SK-N-SH (cell line): ENCODE data around the gene ARFIP1. TPM values are rescaled to one million over a fixed set of nuclear protein-coding genes. Genes with fewer than 3 reads are reported as not detected.
"Not testable (repeated sequence)": the region's sequence is repeated elsewhere in the genome, so short reads cannot be mapped to it uniquely, and the experiment has no call there.

Experiments
- CTCF ChIA-PET: fragments of 300-600, 350-600 bp; formaldehyde crosslinking; extraction: SDS; loops from one replicate; lab custom pipeline; 2021; lab: Yijun Ruan, JAX
- POLR2A ChIA-PET: fragments of 350-600 bp; sonication (Branson Sonifier 250); formaldehyde crosslinking; extraction: SDS; loops from one replicate; lab custom pipeline; 2020; ENCODE audit warnings: antibody characterized with exemption, inconsistent platforms; lab: Yijun Ruan, JAX
- DNase-seq: peaks from one replicate; pipeline ENCODE4 v3.0.0; 2012
- H2AFZ ChIP-seq: fragments of 200-600 bp; sonication (generic); 2 replicates; pipeline ENCODE4 v1.8.1; 2016; ENCODE audit warnings: antibody characterized with exemption, mild to moderate bottlenecking, low read depth
- H3F3A ChIP-seq: fragments of 200-600 bp; sonication (generic); replicated peaks from 2 replicates; pipeline ENCODE3; 2016; ENCODE audit warnings: antibody characterized with exemption, mild to moderate bottlenecking; ENCODE audit not compliant: insufficient read depth
- H3K27ac ChIP-seq, 2 experiments: fragments of 200-500 bp in 1 of 2; fragments of 200-600 bp in 1 of 2; sonication (Bioruptor generic) in 1 of 2; sonication (generic), shearing (Covaris generic) in 1 of 2; 2 replicates each; pipeline versions ENCODE4 v1.5.1 to v1.6.1; 2014 to 2016; ENCODE audit warnings: low read depth in 2 of 2, inconsistent platforms in 1 of 2, low read length in 1 of 2, mild to moderate bottlenecking in 1 of 2, mixed read lengths in 1 of 2
- H3K27me3 ChIP-seq: fragments of 200-600 bp; sonication (generic), shearing (Covaris generic); 2 replicates; pipeline ENCODE4 v1.6.1; 2016; ENCODE audit warnings: mixed run types; ENCODE audit not compliant: insufficient read depth
- H3K36me3 ChIP-seq, 2 experiments: fragments of 200-500 bp in 1 of 2; fragments of 200-600 bp in 1 of 2; sonication (Bioruptor generic) in 1 of 2; sonication (generic) in 1 of 2; replicated peaks in 1 of 2; 2 replicates each; pipeline versions ENCODE3 to v1.5.1; 2014 to 2016; ENCODE audit warnings: low read length in 1 of 2, mild to moderate bottlenecking in 1 of 2; ENCODE audit not compliant: insufficient read depth in 2 of 2, control insufficient read depth in 1 of 2
- H3K4me1 ChIP-seq, 2 experiments: fragments of 200-500 bp in 1 of 2; fragments of 200-600 bp in 1 of 2; sonication (Bioruptor generic) in 1 of 2; sonication (generic), shearing (Covaris generic) in 1 of 2; 2 replicates each; pipeline versions ENCODE4 v1.5.1 to v1.6.1; 2014 to 2016; ENCODE audit warnings: low read depth in 1 of 2, low read length in 1 of 2, mixed run types in 1 of 2; ENCODE audit not compliant: insufficient read depth in 2 of 2, control insufficient read depth in 1 of 2
- H3K4me2 ChIP-seq: fragments of 200-600 bp; sonication (generic), shearing (Covaris generic); 2 replicates; pipeline ENCODE4 v1.6.1; 2017; ENCODE audit warnings: mixed run types
- H3K4me3 ChIP-seq, 2 experiments: fragments of 200-500 bp in 1 of 2; fragments of 200-600 bp in 1 of 2; sonication (Bioruptor generic) in 1 of 2; sonication (generic), shearing (Covaris generic) in 1 of 2; 2 replicates each; pipeline versions ENCODE4 v1.5.1 to v1.8.1; 2014 to 2016; ENCODE audit warnings: low read depth in 2 of 2, inconsistent platforms in 1 of 2, low read length in 1 of 2, mild to moderate bottlenecking in 1 of 2, mixed read lengths in 1 of 2, moderate library complexity in 1 of 2
- H3K79me2 ChIP-seq: fragments of 200-600 bp; sonication (generic); 2 replicates; pipeline ENCODE4 v1.8.1; 2017; ENCODE audit warnings: mild to moderate bottlenecking; ENCODE audit not compliant: insufficient read depth
- H3K9ac ChIP-seq: fragments of 200-600 bp; sonication (generic); 2 replicates; pipeline ENCODE4 v1.6.1; 2017; ENCODE audit warnings: mixed run types
- H3K9me2 ChIP-seq: fragments of 200-600 bp; sonication (generic); 2 replicates; pipeline ENCODE4 v1.6.1; 2017; ENCODE audit warnings: mixed run types
- H3K9me3 ChIP-seq: fragments of 200-600 bp; sonication (generic); 2 replicates; pipeline ENCODE4 v1.6.1; 2017; ENCODE audit warnings: mixed run types, mild to moderate bottlenecking, moderate library complexity
- H4K20me1 ChIP-seq: fragments of 200-600 bp; sonication (generic); 2 replicates; pipeline ENCODE4 v1.6.1; 2017; ENCODE audit warnings: mild to moderate bottlenecking, mixed run types; ENCODE audit not compliant: insufficient read depth
- EP300 ChIP-seq, 2 experiments: IDR thresholded peaks; 2 replicates each; pipeline versions ENCODE4 v1.4.0 to v1.6.1; 2012; ENCODE audit warnings: borderline replicate concordance in 1 of 2, low read depth in 1 of 2, low read length in 1 of 2
- FOSL2 ChIP-seq: IDR thresholded peaks from 2 replicates; pipeline ENCODE4 v1.4.0; 2012; ENCODE audit warnings: low read depth, mild to moderate bottlenecking, moderate library complexity, borderline replicate concordance
- NFIC ChIP-seq: IDR thresholded peaks from 2 replicates; pipeline ENCODE4 v1.4.0; 2012; ENCODE audit warnings: borderline replicate concordance
- REST ChIP-seq: IDR thresholded peaks from 2 replicates; pipeline ENCODE4 v1.6.1; 2012; ENCODE audit warnings: mild to moderate bottlenecking, low read depth, low read length, moderate library complexity
- SIN3A ChIP-seq: IDR thresholded peaks from 2 replicates; pipeline ENCODE4 v1.6.1; 2012; ENCODE audit warnings: low read depth, mild to moderate bottlenecking, low read length, moderate library complexity, borderline replicate concordance
- SMC3 ChIP-seq: IDR thresholded peaks from 2 replicates; pipeline ENCODE4 v1.6.1; 2012; ENCODE audit warnings: low read depth, low read length, improper control_type of control experiment
- WGBS: methylation state at CpG from one replicate; pipeline ENCODE4 v1.1.6; 2017; ENCODE audit warnings: low lambda C conversion rate; 5-methylcytosine and 5-hydroxymethylcytosine counted together
- polyA plus RNA-seq, 3 experiments: library from polyadenylated mRNA; depleted of rRNA; stranded (reverse); fragments of >200 nt; gene quantifications; 2 replicates each; pipeline ENCODE4 v1.2.3, GENCODE V29; 2012

ARFIP1 gene
- polyA plus RNA-seq, 1 of the 3 experiments (the other 2 are of a cell fraction), result 15.7 TPM

- Histone ChIP-seq H3K4me1 (no peaks in the 10 kb centered on the region), H3K27ac (no peak overlapping the region), H3K79me2 (peaks cover 21% of the 10 kb centered on the region), H3K4me3 (no peak overlapping the region), H3K9me3 (peaks cover 10% of the 10 kb centered on the region; the same call in 1 of the 2 replicates), H3K9ac (no peak overlapping the region), H3F3A (no peaks in the 10 kb centered on the region), H3K9me2 (no peaks in the 10 kb centered on the region), H3K27me3 (no peaks in the 10 kb centered on the region), H3K36me3 (peaks cover 0 to 7% of the 10 kb centered on the region in 2 experiments), H4K20me1 (no peaks in the 10 kb centered on the region), H2AFZ (no peak overlapping the region), H3K4me2 (no peak overlapping the region)
- TF ChIP-seq SIN3A (no peak), FOSL2 (no peak), EP300 (IDR thresholded peaks at IDR 0.05; ENCODE audit: borderline replicate concordance in 1 of 2, low read depth in 1 of 2, low read length in 1 of 2) (no peak), SMC3 (no peak)
- WGBS, result 95% methylated on average over 1 of the region's 1 CpG
- ChIA-PET CTCF (interaction anchor here (1.2 to 6.0 kb wide), 2 partner anchors 232 to 234 kb away, joined by 4 to 19 read pairs; no protein-coding TSS in a partner anchor), POLR2A (no interaction called here)
- DNase-seq, result no peak
These were observed 71.5 kb downstream of the ARFIP1 start for GRCh38 chr4:152851226-152851625.

- Histone ChIP-seq H3K36me3 (peaks cover 0 to 7% of the 10 kb centered on the region in 2 experiments), H3K4me1 (no peaks in the 10 kb centered on the region), H3K27me3 (no peaks in the 10 kb centered on the region), H3K9me3 (peaks cover 10% of the 10 kb centered on the region; the same call in 1 of the 2 replicates), H3K79me2 (peaks cover 21% of the 10 kb centered on the region), H3K4me3 (no peak overlapping the region), H3K4me2 (no peak overlapping the region), H3F3A (no peaks in the 10 kb centered on the region), H4K20me1 (no peaks in the 10 kb centered on the region), H2AFZ (no peak overlapping the region), H3K27ac (no peak overlapping the region), H3K9me2 (no peaks in the 10 kb centered on the region), H3K9ac (no peak overlapping the region)
- no peak for TF ChIP-seq NFIC
- TF ChIP-seq REST, result no peak
- WGBS, result 98% methylated on average over 2 of the region's 2 CpGs
- no peak for DNase-seq
- ChIA-PET CTCF (interaction anchor here (1.4 to 6.0 kb wide), 2 partner anchors 230 to 232 kb away, joined by 3 to 19 read pairs; no protein-coding TSS in a partner anchor), POLR2A (no interaction called here)
These were observed 73.5 kb downstream of the ARFIP1 start for GRCh38 chr4:152853293-152853692.

- CTCF ChIA-PET, result interaction anchor here (6.0 kb wide), 1 partner anchor 232 kb away, joined by 19 read pairs; no protein-coding TSS in a partner anchor
- H3K9me3 ChIP-seq, H3K9me2 ChIP-seq, DNase-seq, H3K36me3 ChIP-seq, H3K27me3 ChIP-seq, POLR2A ChIA-PET, H3K9ac ChIP-seq, H3K27ac ChIP-seq, H3K4me2 ChIP-seq, H4K20me1 ChIP-seq, H3F3A ChIP-seq, H3K4me1 ChIP-seq, H3K4me3 ChIP-seq, H2AFZ ChIP-seq: not testable (repeated sequence)
- WGBS, result 93% methylated on average over 5 of the region's 5 CpGs
- H3K79me2 ChIP-seq, result peaks cover 21% of the 10 kb centered on the region
These were observed 74.3 kb downstream of the ARFIP1 start for GRCh38 chr4:152854016-152854415.
